OCI-LY1 (cell line): ENCODE results near the gene ASPDH.

Source experiments
- CTCF ChIP-seq: fragments of 200-600 bp; sonication (generic), shearing (Covaris generic); IDR thresholded peaks from 2 replicates; pipeline ENCODE4 v1.5.1; 2017; ENCODE audit warnings: mild to moderate bottlenecking, antibody characterized with exemption, low read length, moderate library complexity, mixed read lengths
- EZH2 ChIP-seq: fragments of 200-600 bp; sonication (generic), shearing (Covaris generic); IDR thresholded peaks from 2 replicates; pipeline ENCODE4 v1.8.0; 2017; ENCODE audit warnings: borderline replicate concordance, mixed run types, mild to moderate bottlenecking, antibody characterized with exemption, low read length, moderate library complexity, mixed read lengths

GRCh38 chr19:50562329-50562728, 48.6 kb upstream of the ASPDH start:
- TF ChIP-seq EZH2 (no peak), CTCF (no peak)
